A549 (cell line): Measurements from ENCODE around the gene NR1D1. TPM values are rescaled to one million over a fixed set of nuclear protein-coding genes. Genes with fewer than 3 reads are reported as not detected.

Experiments
- ATAC-seq, 2 experiments: fragments of 200-7000 bp in 1 of 2; fragments of >200 bp in 1 of 2; cut with Nextera tagmentation in 1 of 2; cut with Tn5 transposase in 1 of 2; 3 replicates each; pipeline versions ENCODE4 v1.8.0 to v1.9.1; 2018 to 2020; ENCODE audit warnings: mild to moderate bottlenecking in 1 of 2, moderate library complexity in 1 of 2
- CTCF ChIA-PET: fragments of 300-600 bp; sonication (Branson Sonifier 250); formaldehyde crosslinking; extraction: SDS; loops from one replicate; lab custom pipeline; 2021; ENCODE audit warnings: antibody characterized with exemption, inconsistent platforms; lab: Yijun Ruan, JAX
- POLR2A ChIA-PET: fragments of 350-600 bp; formaldehyde crosslinking; extraction: SDS; loops from one replicate; lab custom pipeline; 2021; ENCODE audit warnings: antibody characterized with exemption, inconsistent platforms; lab: Yijun Ruan, JAX
- DNase-seq, 2 experiments: peaks; one replicate each; pipeline versions ENCODE4 v3.0.0 to v3.0.0-alpha.2; 2011 to 2016; ENCODE audit warnings: low read depth in 1 of 2, low spot score in 1 of 2
- FAIRE-seq: peaks from 2 replicates; lab custom pipeline; 2011; peaks lifted over from hg19 to GRCh38; lab: Jason Lieb, UNC
- H3K27ac ChIP-seq, 2 experiments: fragments of >200 bp; sonication (Bioruptor Twin); formaldehyde crosslinking; 3 replicates each; pipeline ENCODE4 v1.5.1; 2016 to 2017
- H3K4me1 ChIP-seq: fragments of >200 bp; sonication (Bioruptor Twin); formaldehyde crosslinking; 3 replicates; pipeline ENCODE4 v1.6.1; 2016
- H3K4me2 ChIP-seq: fragments of >200 bp; sonication (Bioruptor Twin); formaldehyde crosslinking; 3 replicates; pipeline ENCODE4 v1.6.1; 2016
- H3K4me3 ChIP-seq: fragments of >200 bp; sonication (Bioruptor Twin); formaldehyde crosslinking; 3 replicates; pipeline ENCODE4 v1.5.1; 2016
- H3K9me3 ChIP-seq: fragments of >200 bp; sonication (Bioruptor Twin); formaldehyde crosslinking; 3 replicates; pipeline ENCODE4 v1.6.1; 2016
- BCL3 ChIP-seq: fragments of >200 bp; sonication (Bioruptor Twin); formaldehyde crosslinking; IDR thresholded peaks from 3 replicates; pipeline ENCODE4 v1.6.1; 2016
- CBX2 ChIP-seq: fragments of 200-600 bp; sonication (generic); IDR thresholded peaks from 2 replicates; pipeline ENCODE4 v1.6.1; 2016; ENCODE audit warnings: low read depth, mild to moderate bottlenecking, borderline replicate concordance
- CBX8 ChIP-seq: fragments of 200-600 bp; sonication (generic); IDR thresholded peaks from 2 replicates; pipeline ENCODE4 v1.6.1; 2016
- CEBPB ChIP-seq, 2 experiments: fragments of >200 bp in 1 of 2; sonication (Bioruptor Twin) in 1 of 2; formaldehyde crosslinking in 1 of 2; IDR thresholded peaks; 2 replicates each; pipeline ENCODE4 v1.6.1; 2012 to 2016
- CHD2 ChIP-seq: fragments of 150-350 bp; IDR thresholded peaks from 2 replicates; pipeline ENCODE4 v1.6.1; 2014; ENCODE audit warnings: low read length; ENCODE audit not compliant: partially characterized antibody
- CTCF ChIP-seq: fragments of >200 bp; sonication (Bioruptor Twin); formaldehyde crosslinking; IDR thresholded peaks from 3 replicates; pipeline ENCODE4 v1.5.1; 2016
- EHF ChIP-seq: fragments of 250-450 bp; sonication (Bioruptor Pico); IDR thresholded peaks from 2 replicates; pipeline ENCODE4 v1.5.0; 2020; ENCODE audit warnings: mild to moderate bottlenecking
- FOSB ChIP-seq: fragments of 250-450 bp; sonication (Bioruptor Pico); IDR thresholded peaks from 2 replicates; pipeline ENCODE4 v1.5.0; 2020; ENCODE audit warnings: mild to moderate bottlenecking, moderate library complexity
- FOSL2 ChIP-seq, 2 experiments: fragments of 450-650 bp in 1 of 2; fragments of >200 bp in 1 of 2; sonication (Bioruptor Twin) in 1 of 2; formaldehyde crosslinking; IDR thresholded peaks; 2 replicates each; pipeline versions ENCODE4 v1.5.0 to v1.6.1; 2016 to 2020; ENCODE audit warnings: mild to moderate bottlenecking in 1 of 2, moderate library complexity in 1 of 2
- FOXS1 ChIP-seq: fragments of 250-450 bp; sonication (Bioruptor Pico); IDR thresholded peaks from 2 replicates; pipeline ENCODE4 v1.5.0; 2020; ENCODE audit warnings: mild to moderate bottlenecking, moderate library complexity
- HES2 ChIP-seq: fragments of >200 bp; sonication (Bioruptor Twin); formaldehyde crosslinking; IDR thresholded peaks from 2 replicates; pipeline ENCODE4 v1.6.1; 2016
- HEYL ChIP-seq: fragments of 250-450 bp; sonication (Bioruptor Pico); IDR thresholded peaks from 2 replicates; pipeline ENCODE4 v1.8.0; 2021; ENCODE audit warnings: mild to moderate bottlenecking, moderate library complexity
- HOXA7 ChIP-seq: fragments of 250-450 bp; sonication (Bioruptor Pico); IDR thresholded peaks from 2 replicates; pipeline ENCODE4 v1.5.0; 2020; ENCODE audit warnings: mild to moderate bottlenecking, moderate library complexity
- HOXB5 ChIP-seq: fragments of 250-450 bp; sonication (Bioruptor Pico); IDR thresholded peaks from 2 replicates; pipeline ENCODE4 v1.5.0; 2020; ENCODE audit warnings: mild to moderate bottlenecking, moderate library complexity
- JUN ChIP-seq, 2 experiments: fragments of >200 bp; sonication (Bioruptor Twin); formaldehyde crosslinking; IDR thresholded peaks; 2 replicates in 1 of 2; 3 replicates in 1 of 2; pipeline ENCODE4 v1.6.1; 2016 to 2017
- JUNB ChIP-seq: fragments of >200 bp; sonication (Bioruptor Twin); formaldehyde crosslinking; IDR thresholded peaks from 2 replicates; pipeline ENCODE4 v1.6.1; 2016
- KDM1A ChIP-seq: fragments of 200-600 bp; sonication (generic); IDR thresholded peaks from 2 replicates; pipeline ENCODE4 v1.6.1; 2016; ENCODE audit warnings: low read depth, mild to moderate bottlenecking
- KDM5A ChIP-seq: fragments of 200-600 bp; sonication (generic); IDR thresholded peaks from 2 replicates; pipeline ENCODE4 v1.6.1; 2016; ENCODE audit warnings: antibody characterized with exemption, mild to moderate bottlenecking
- NPAS2 ChIP-seq: fragments of 250-450 bp; sonication (Bioruptor Pico); IDR thresholded peaks from 2 replicates; pipeline ENCODE4 v1.8.0; 2022; ENCODE audit warnings: mild to moderate bottlenecking, moderate library complexity, borderline replicate concordance
- NR3C1 ChIP-seq: fragments of >200 bp; sonication (Bioruptor Twin); formaldehyde crosslinking; IDR thresholded peaks from 3 replicates; pipeline ENCODE4 v1.6.1; 2017
- POLR2A ChIP-seq: IDR thresholded peaks from 2 replicates; pipeline ENCODE4 v1.6.1; 2012; ENCODE audit warnings: mild to moderate bottlenecking, low read length
- RAD21 ChIP-seq, 2 experiments: fragments of >200 bp in 1 of 2; sonication (Bioruptor Twin) in 1 of 2; formaldehyde crosslinking in 1 of 2; IDR thresholded peaks in 1 of 2; conservative IDR thresholded peaks in 1 of 2; 2 replicates in 1 of 2; 3 replicates in 1 of 2; pipeline ENCODE4 v1.6.1; 2012 to 2018; ENCODE audit warnings: inconsistent platforms in 1 of 2
- RARB ChIP-seq: fragments of 250-450 bp; sonication (Bioruptor Pico); IDR thresholded peaks from 2 replicates; pipeline ENCODE4 v1.8.0; 2021; ENCODE audit warnings: mild to moderate bottlenecking, moderate library complexity
- RCOR1 ChIP-seq: fragments of 150-350 bp; IDR thresholded peaks from 2 replicates; pipeline ENCODE4 v1.6.1; 2014; ENCODE audit warnings: antibody characterized with exemption, low read length, low read depth
- RNF2 ChIP-seq: fragments of 200-600 bp; sonication (generic); IDR thresholded peaks from 2 replicates; pipeline ENCODE4 v1.6.1; 2016; ENCODE audit warnings: low read depth, mild to moderate bottlenecking, antibody characterized with exemption, moderate library complexity, borderline replicate concordance
- SREBF2 ChIP-seq: fragments of 450-650 bp; IDR thresholded peaks from 2 replicates; pipeline ENCODE4 v1.6.1; 2014; ENCODE audit warnings: mild to moderate bottlenecking, moderate library complexity
- TP53 ChIP-seq: fragments of 250-450 bp; sonication (Bioruptor Pico); IDR thresholded peaks from 2 replicates; pipeline ENCODE4 v1.5.0; 2021; ENCODE audit warnings: mild to moderate bottlenecking, moderate library complexity
- USF2 ChIP-seq: fragments of 450-650 bp; IDR thresholded peaks from 2 replicates; pipeline ENCODE4 v1.6.1; 2014; ENCODE audit warnings: antibody characterized with exemption
- ZSCAN20 ChIP-seq: fragments of 250-450 bp; sonication (Bioruptor Pico); IDR thresholded peaks from 2 replicates; pipeline ENCODE4 v1.8.0; 2022; ENCODE audit warnings: mild to moderate bottlenecking, moderate library complexity
- WGBS: methylation state at CpG from one replicate; pipeline ENCODE4 v1.1.6; 2017; ENCODE audit errors: missing lambda C conversion rate; 5-methylcytosine and 5-hydroxymethylcytosine counted together
- polyA plus RNA-seq, 4 experiments: library from polyadenylated mRNA; depleted of rRNA in 3 of 4; stranded (reverse); fragments of >200 nt; fragmentation: RNase III in 1 of 4; extraction: RNeasy Plus Mini Kit Qiagen cat#74134 plus additional on column Dnase treatment in 1 of 4; gene quantifications; 2 replicates in 3 of 4; 3 replicates in 1 of 4; pipeline ENCODE4 v1.2.3, GENCODE V29; 2011 to 2017
- TF ChIP-seq, protein P1 (sequence below): IDR thresholded peaks from 2 replicates; pipeline ENCODE4 v1.6.1; 2012

The NR1D1 gene
- polyA plus RNA-seq, 2 of the 4 experiments (the other 2 are of a cell fraction), result 1.2 to 4.4 TPM

DNA sequence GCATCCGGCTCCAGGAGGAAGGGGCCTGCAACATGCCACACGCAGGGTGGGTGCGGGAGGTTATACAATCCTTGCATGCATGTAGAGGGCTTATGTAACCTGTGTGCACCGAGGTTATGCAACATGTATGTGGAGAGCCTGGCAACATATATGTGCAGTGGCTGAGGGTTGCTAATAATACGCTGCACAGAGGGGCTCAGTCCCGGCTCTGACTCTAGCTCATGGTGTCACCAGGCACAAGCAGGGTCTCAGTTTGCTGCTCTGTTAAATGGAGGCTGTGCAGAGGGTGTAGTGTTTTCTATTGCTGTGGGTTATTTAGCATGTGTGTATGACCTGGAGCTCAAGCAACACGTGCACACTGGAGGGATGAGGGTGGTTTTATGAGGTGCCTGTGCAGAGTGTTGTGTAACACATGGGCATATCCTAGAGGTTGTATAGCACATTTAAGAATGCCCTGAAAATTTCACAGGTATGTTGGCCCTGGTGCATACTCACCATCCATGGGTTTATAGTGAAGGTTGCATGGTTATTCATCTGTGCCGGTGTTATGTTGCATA lies 24.4 kb downstream of the NR1D1 start:
- no peak for FAIRE-seq
- H3K27ac ChIP-seq, result peak overlapping the region; percentile 95
- no peaks in the 10 kb centered on the region for H3K9me3 ChIP-seq
- CTCF ChIA-PET, result interaction anchor here (0.6 to 34.4 kb wide), 45 partner anchors 2 to 455 kb away, joined by 3 to 919 read pairs (median 5); partner anchors contain the start of genes CSF3, MED24, NR1D1 and PSMD3
- no peak for DNase-seq
- POLR2A ChIA-PET, result interaction anchor here (1.1 to 1.2 kb wide), 2 partner anchors 25 to 33 kb away, joined by 3 to 5 read pairs; partner anchors contain the start of gene NR1D1
- peaks cover 52% of the 10 kb centered on the region for H3K4me1 ChIP-seq
- H3K4me3 ChIP-seq, result no peak overlapping the region
- WGBS, result 67% methylated on average over 8 of the region's 8 CpGs
- TF ChIP-seq RARB (CRISPR knock-in tag), result no peak
- no peak; the same call in 2 of the 3 replicates for TF ChIP-seq BCL3
- TF ChIP-seq CBX8, result no peak
- TF ChIP-seq, protein P1, sequence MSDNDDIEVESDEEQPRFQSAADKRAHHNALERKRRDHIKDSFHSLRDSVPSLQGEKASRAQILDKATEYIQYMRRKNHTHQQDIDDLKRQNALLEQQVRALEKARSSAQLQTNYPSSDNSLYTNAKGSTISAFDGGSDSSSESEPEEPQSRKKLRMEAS, result no peak
- no peak for TF ChIP-seq HES2
- TF ChIP-seq CHD2, result no peak
- TF ChIP-seq JUN (IDR thresholded peaks at IDR 0.05), result no peak
- no peak for TF ChIP-seq CBX2
- TF ChIP-seq KDM1A, result no peak
- TF ChIP-seq, all 56 proteins: peak for 0
- no peak for ATAC-seq
- H3K4me2 ChIP-seq, result peak overlapping the region; percentile 64

GRCh38 chr17:40075201-40075941 lies 25.0 kb downstream of the NR1D1 start:
- ATAC-seq, result peak; percentile 6 to 43; a peak in 3 of 6 replicates
- Histone ChIP-seq H3K4me3 (0 out of 3 replicates have a peak overlapping the region, but pooled peaks have one; percentile 2), H3K9me3 (no peaks in the 10 kb centered on the region), H3K4me1 (peaks cover 59% of the 10 kb centered on the region), H3K4me2 (peak overlapping the region; percentile 64), H3K27ac (peak overlapping the region; percentile 95)
- CTCF ChIA-PET, result interaction anchor here (0.6 to 34.4 kb wide), 54 partner anchors 2 to 1131 kb away, joined by 3 to 919 read pairs (median 5); partner anchors contain the start of genes CSF3, MED24, NR1D1 and PSMD3
- FAIRE-seq, result no peak
- WGBS, result 14% methylated on average over 10 of the region's 11 CpGs
- POLR2A ChIA-PET, result interaction anchor here (1.1 to 1.2 kb wide), 3 partner anchors 11 to 33 kb away, joined by 3 to 5 read pairs (median 5); partner anchors contain the start of gene NR1D1
- DNase-seq, result peak in 1 of 2 experiments; percentile 75
- peak; percentile 73 to 85 for TF ChIP-seq RAD21 (conservative IDR thresholded peaks at IDR 0.05 in 1 of 2, IDR thresholded peaks at IDR 0.05 in 1 of 2)
- TF ChIP-seq EHF (CRISPR knock-in tag), result no peak
- no peak for TF ChIP-seq RNF2
- TF ChIP-seq FOSB (CRISPR knock-in tag), result no peak
- TF ChIP-seq FOSL2 (IDR thresholded peaks at IDR 0.05), result no peak
- no peak for TF ChIP-seq FOSL2 (CRISPR knock-in tag; IDR thresholded peaks at IDR 0.05)
- peak; percentile 97 for TF ChIP-seq CTCF
- no peak for TF ChIP-seq NPAS2 (CRISPR knock-in tag)
- TF ChIP-seq KDM5A, result no peak
- no peak for TF ChIP-seq RCOR1
- 0 out of 2 replicates have a peak, but pooled peaks have one; percentile 18 for TF ChIP-seq HOXB5 (CRISPR knock-in tag)
- TF ChIP-seq TP53 (CRISPR knock-in tag), result no peak
- TF ChIP-seq NR3C1, result no peak
- TF ChIP-seq HOXA7 (CRISPR knock-in tag), result no peak
- TF ChIP-seq POLR2A, result no peak
- TF ChIP-seq CEBPB (IDR thresholded peaks at IDR 0.05), result no peak
- no peak for TF ChIP-seq JUNB
- TF ChIP-seq HEYL (CRISPR knock-in tag), result no peak
- TF ChIP-seq FOXS1, result no peak
- no peak for TF ChIP-seq SREBF2
- no peak for TF ChIP-seq CBX8
- TF ChIP-seq CBX2, result no peak
- TF ChIP-seq USF2, result no peak
- TF ChIP-seq ZSCAN20 (CRISPR knock-in tag), result no peak
- TF ChIP-seq BCL3, result no peak
